ENCODE data around the gene SLC17A7.

GRCh38 chr19:49391581-49392399, 49.5 kb downstream of the SLC17A7 start:
- no peak for TF ChIP-seq ZNF274 (IDR thresholded peaks at IDR 0.05; ENCODE audit: low read depth, low read length)
- TF ChIP-seq YY1 (IDR thresholded peaks at IDR 0.05; ENCODE audit: insufficient read depth, insufficient read length): no peak
- no peak for TF ChIP-seq SUZ12 (IDR thresholded peaks at IDR 0.05; ENCODE audit: extremely low read depth, insufficient read depth, insufficient read length)

Data from NT2/D1 (cell line).